Measurements from ENCODE around the gene SERPINA4. TPM values are rescaled to one million over a fixed set of nuclear protein-coding genes. Genes with fewer than 3 reads are reported as not detected.

Gene SERPINA4
- total RNA-seq, 1 experiment from 2014 or later: not detected

- Histone ChIP-seq H3K9ac (ENCODE audit: extremely low read depth, insufficient read length, low read length) (no peak overlapping the region), H2BK20ac (ENCODE audit: low read depth, low read length, poor library complexity, severe bottlenecking) (no peak overlapping the region), H3K9me3 (ENCODE audit: control insufficient read depth, low read depth, low read length) (no peaks in the 10 kb centered on the region), H2BK5ac (ENCODE audit: insufficient read length, low read length) (no peak overlapping the region), H4K8ac (replicated peaks; ENCODE audit: insufficient read length, low read depth, low read length) (no peak overlapping the region), H3K27ac (ENCODE audit: insufficient read length, low read depth, low read length) (no peak overlapping the region), H4K20me1 (ENCODE audit: control insufficient read depth, insufficient read depth, insufficient read length) (no peaks in the 10 kb centered on the region), H3K79me1 (ENCODE audit: insufficient read depth, low read depth, low read length, poor library complexity, severe bottlenecking) (no peaks in the 10 kb centered on the region), H3T11ph (ENCODE audit: low read length) (no peak overlapping the region), H3K4ac (ENCODE audit: low read depth, low read length) (no peak overlapping the region), H3K18ac (ENCODE audit: insufficient read length, low read depth, low read length) (no peak overlapping the region), H4K91ac (ENCODE audit: insufficient read length, low read depth, low read length) (no peak overlapping the region), H3K79me2 (ENCODE audit: insufficient read depth, low read length) (no peaks in the 10 kb centered on the region), H2BK120ac (ENCODE audit: low read depth, low read length, poor library complexity, severe bottlenecking) (no peak overlapping the region), H3K14ac (ENCODE audit: insufficient read depth, low read length) (no peak overlapping the region), H3K56ac (ENCODE audit: insufficient read length, low read depth, low read length) (no peak overlapping the region), H2BK15ac (ENCODE audit: low read depth, low read length) (no peak overlapping the region), H2AFZ (ENCODE audit: low read length) (no peak overlapping the region), H2AK5ac (ENCODE audit: insufficient read length, low read length) (no peak overlapping the region), H3K23me2 (ENCODE audit: insufficient read length, low read depth, low read length, poor library complexity, severe bottlenecking) (no peaks in the 10 kb centered on the region), H3K4me1 (ENCODE audit: insufficient read depth, low read length) (no peaks in the 10 kb centered on the region), H3K4me2 (ENCODE audit: insufficient read depth, insufficient read length, low read length) (no peak overlapping the region), H4K5ac (ENCODE audit: insufficient read length, low read depth, low read length) (no peak overlapping the region), H3K23ac (ENCODE audit: insufficient read length, low read depth, low read length) (no peak overlapping the region), H3K27me3 (ENCODE audit: insufficient read depth, low read length) (no peaks in the 10 kb centered on the region), H2BK12ac (ENCODE audit: insufficient read length, low read depth, low read length) (no peak overlapping the region)
- H3K27me3 Mint-ChIP-seq (ENCODE audit: low read depth): peaks cover 13% of the 10 kb centered on the region
- peaks cover 0 to 3% of the 10 kb centered on the region in 2 experiments; a peak in 1 of 5 replicates for H3K9me3 Mint-ChIP-seq
- TF ChIP-seq CTCF (conservative IDR thresholded peaks at IDR 0.05): no peak
- WGBS (ENCODE audit: extremely low coverage, insufficient read length, low lambda C conversion rate): no CpG with 5 or more reads among the region's 6 CpGs
- no peaks in the 10 kb centered on the region for H3K36me3 Mint-ChIP-seq (ENCODE audit: insufficient read depth in 1 of 3, low read depth in 3 of 3)
- H3K4me3 Mint-ChIP-seq: no peak overlapping the region
- no peaks in the 10 kb centered on the region for H3K4me1 Mint-ChIP-seq
- H3K27ac Mint-ChIP-seq: no peak overlapping the region
- no peak for DNase-seq
Measured at GRCh38 chr14:94573475-94574277, 12.4 kb downstream of the SERPINA4 start.

All from H9 (cell line).